NOMO-1 treated with DMSO at 0.1 percent for 48 hours (cell line): ENCODE data around the gene AGT.

ENCODE experiments used
- DNase-seq: peaks from one replicate; lab custom pipeline; 2025; ENCODE audit not compliant: unreplicated experiment; lab: John Stamatoyannopoulos, UW

Gene AGT

DNA sequence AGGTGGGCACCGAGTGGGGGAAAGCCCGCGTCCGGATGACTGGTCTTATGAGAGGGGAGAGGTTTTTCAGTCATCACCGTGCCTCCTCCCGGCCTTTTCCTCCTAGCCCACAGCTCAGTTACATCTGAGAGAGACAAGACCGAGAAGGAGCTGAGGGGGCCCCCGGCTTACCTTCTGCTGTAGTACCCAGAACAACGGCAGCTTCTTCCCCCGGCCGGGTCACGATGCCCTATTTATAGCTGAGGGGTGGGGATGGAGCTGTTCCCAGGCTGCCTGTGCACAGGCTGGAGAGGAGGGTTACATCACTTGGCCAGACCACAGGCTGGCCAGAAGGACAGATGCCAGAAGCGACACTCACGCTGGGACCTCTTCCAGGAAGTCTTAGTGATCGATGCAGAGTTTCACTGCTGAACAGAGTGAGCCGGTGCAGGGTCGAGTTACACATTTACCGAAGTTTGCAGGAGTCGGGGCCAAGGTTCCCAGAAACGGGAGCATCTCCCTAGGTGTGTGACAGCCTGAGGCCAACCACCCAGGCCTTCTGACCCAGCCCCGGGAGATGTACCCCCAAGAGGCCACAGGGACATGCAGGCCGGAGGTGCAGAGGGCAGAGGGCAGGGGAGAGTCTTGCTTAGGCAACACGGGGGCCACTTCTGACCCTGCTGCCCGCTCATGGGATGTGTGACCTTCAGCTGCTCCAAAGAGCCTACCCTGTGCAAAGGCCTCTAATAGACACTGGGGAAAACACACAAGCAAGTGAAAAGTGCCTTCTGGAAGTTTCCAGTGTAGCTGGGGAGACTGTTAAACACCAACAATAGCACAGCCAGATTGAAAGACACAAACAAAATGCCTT lies at the start of gene AGT:
Gene AGT (minus strand): TSS at position 208 of the 850 bp plus-strand sequence. CDS start 3,299 bp downstream, outside the sequence.
- peak; percentile 62 for DNase-seq

DNA sequence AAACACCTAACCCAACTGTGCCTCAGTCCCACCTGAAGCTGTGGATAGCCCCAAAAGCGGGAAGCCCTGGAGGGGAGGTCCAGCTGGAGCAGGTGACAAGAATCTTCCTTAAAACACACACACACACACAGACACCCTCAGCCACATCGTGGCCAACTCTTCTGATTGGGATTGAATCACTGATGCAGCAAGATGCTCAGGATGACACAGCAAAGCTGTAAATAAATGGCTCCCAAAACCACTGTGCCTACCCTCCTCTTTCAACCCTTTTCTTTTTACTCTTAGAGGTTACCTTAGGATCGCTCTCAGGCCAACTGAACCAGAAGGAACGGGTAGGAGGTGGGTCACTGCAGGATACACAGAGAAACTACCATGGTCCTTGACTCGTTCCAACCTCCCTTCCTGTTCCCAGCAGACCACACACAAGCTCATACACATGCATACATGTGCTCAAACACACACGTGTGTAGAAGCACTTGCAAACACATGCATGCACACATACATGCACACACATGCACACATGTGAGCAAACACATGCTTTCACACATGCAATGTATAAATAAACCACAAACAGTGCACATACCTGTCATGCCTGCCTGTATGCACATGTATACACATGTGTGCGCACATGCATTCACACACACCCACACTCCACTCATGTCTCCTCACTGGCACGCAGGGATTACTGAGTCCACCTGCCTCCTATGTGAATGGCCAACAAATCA lies 47.7 kb upstream of the AGT start:
- DNase-seq: no peak

DNA sequence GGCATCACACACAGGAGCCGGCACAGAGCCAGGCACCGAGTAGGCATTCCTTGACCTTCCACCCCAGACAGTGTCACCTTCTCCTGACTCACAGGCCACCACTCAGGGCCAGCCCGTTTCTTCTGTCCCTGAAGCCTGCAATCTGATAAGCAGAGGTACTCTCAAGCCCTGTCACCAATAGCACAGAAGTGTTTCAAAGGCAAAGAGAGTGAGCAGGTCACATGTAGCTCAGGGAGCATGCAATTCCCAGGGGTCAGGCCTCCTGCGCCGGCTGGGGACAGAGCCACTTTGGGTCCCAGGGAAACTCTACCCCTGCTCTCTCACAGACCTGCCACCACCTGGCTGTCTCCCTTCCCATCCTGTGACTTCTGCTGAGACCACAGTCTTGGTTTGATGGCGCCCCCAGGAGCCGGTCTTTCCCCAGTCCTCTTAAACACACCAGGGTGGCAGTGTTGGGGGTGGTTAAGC lies 46.5 kb upstream of the AGT start:
- DNase-seq: no peak

DNA sequence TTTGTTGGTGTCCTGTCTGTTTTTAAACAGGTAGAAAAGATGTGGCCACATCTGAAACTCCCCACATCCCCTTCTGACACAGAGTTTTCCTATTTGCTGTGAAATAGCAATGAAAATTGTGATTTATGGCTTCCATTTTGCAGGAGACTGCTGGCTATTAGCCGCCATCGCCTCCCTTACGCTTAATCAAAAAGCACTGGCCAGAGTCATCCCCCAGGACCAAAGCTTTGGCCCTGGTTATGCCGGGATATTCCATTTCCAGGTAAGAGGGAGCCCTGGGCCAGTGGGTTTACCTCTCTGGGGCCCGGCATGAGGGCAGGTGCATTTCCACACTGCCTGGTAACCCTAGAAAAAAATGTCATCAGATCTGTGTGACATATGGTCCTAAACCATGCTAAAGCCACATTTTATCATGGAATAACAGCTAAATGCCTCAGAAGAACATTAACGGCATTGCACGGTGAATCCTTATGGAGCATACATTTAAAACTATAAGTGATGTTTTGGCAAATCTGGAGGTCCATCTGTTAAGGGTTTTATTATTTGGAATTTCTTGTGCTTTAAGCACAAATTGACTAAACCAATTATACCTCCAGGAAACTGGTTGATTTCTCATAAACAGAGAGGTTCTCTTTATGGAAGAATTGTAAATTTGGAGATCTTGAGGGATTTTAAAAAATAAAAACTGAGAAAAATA lies 45.6 kb upstream of the AGT start:
- DNase-seq: no peak

DNA sequence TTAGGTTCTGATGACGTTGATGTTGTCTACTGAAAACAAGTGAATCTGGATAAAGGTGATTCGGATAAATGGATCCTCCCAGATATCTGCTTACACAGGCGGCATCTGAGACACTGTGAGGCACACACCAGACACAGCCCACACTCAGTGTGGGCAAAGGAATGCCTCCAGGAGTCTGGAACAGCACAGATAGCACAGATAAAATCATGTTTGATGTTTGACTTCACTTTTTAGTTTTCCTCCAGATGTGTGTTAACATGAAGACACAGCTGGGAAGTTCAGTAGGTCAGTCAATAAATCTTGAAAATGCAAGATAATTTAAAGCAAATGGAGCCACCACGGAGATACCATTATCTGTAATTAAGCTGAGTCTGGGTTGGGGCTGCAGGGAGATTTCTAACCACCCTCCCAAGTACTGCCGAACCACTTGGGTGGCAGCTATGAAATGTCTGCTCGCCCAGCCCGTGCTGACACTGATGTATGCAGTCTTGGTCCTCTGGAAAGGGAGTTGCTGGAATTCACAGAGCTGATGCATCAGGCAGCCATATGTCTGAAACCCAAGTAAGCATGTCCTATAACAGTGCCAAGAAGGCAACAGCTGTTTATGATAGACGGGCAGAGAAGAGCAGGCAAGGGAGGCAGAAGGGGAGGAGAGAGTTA lies 44.9 kb upstream of the AGT start:
- DNase-seq: no peak

DNA sequence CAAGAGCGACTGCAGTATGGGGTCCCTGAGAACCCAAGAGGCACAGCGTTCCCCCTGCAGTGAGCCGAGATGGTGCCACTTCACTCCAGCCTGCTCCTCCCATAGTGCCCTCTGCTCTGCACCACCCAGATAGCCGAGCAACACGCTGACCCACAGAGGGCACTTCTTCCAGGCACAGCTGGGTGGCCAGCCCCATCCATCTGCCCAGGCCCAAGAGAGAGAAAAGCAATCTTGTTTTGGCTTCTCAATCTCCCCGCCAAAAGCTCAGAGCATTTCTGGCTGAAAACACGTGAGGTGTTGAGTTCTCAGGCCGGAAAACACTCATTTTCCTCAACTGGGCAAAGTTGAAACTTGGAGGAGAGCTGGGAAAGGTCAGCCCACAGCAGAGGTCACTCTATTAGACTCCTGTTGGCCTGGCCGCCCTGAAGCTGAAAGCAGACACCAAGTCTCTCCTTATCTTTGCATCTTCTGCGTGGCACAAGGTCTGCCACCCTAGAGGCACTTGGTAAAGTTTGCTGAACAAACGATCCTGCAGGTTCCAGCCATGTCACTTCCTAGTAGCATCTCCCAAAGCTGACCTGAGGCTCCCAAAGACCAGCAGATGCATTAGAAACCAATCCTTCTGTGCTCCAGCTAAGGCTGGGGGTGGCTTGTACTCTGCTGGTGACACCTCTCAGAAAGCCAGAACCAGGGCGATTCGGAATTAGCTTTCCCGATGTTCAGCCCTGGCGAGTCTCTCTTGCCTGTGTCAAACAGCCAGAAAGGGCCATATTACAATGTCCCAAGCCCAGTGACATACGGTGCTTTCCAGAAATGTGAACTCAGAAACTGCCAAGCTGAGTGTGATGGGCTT lies 44.2 kb upstream of the AGT start:
- DNase-seq: no peak

DNA sequence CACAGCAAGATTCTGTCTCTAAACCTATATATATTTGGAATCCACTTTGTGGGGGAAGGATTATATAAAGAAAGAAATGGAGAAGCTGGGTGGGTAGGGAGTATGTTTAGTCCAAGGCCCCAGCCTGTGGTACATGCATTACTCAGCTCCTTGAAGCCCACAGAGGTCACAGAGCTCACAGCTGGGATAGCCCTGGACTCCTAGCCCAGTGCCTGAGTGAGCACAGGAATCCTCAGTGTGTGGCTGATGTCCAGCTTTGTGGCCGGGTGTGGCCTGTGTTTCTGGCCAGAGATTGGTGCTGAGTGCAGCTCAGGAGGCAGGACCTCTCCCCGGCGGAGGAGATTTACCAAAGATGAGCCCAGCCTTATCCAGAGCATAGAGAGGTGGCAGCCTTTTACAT lies 40.9 kb upstream of the AGT start:
- no peak for DNase-seq

DNA sequence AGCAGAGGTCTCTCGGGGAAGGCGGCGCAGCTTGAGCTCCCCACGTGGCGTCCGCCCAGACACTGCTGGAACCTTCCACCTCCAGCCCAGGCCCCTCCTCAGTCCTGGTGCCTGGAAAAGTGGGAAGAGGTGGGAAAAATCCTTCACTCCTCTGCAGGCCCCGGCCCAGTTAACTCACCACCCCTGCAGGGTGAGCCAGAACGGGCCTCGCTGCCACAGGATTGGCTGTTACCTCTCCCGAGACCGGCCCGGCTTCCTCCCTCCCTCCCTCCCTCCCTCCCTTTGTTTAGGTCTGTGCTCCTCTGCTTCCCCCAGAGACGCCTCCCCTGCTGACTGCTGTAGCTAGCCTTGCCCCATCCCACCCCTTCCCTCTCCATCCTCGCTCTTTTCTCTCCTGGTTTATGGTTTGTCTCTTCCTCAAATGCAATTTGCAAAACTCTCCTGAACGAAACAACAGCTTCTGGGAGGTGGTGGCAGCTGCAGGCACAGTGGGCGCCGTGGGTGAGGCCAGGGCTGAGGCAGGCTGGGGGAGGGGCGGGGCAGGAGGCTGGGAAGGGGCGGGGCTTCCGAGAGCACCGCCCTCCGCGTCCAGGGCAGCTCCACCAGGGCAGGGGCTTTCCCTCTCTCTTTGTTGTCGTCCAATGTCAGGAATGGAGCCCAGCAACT lies 39.8 kb upstream of the AGT start:
- DNase-seq: peak; percentile 26

DNA sequence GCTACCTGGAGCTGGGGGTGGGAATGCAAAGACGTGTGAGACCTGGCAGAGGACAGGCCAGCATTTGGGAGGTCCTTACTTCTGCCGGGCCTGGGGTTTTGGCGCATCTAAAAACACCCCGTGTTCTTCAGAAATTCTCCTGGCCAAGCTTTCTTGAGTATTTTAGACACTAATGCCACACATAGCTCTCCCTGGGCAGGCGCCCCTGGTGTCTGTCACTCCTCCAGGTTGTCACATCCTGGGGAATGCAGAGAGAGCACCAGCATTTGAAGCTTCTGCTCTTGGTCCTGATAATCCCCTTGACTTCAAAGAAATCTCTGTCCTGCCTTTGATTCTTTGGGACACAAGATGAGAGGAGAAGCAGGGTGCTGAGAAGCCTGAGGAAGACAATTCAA lies 39.3 kb upstream of the AGT start:
- no peak for DNase-seq

DNA sequence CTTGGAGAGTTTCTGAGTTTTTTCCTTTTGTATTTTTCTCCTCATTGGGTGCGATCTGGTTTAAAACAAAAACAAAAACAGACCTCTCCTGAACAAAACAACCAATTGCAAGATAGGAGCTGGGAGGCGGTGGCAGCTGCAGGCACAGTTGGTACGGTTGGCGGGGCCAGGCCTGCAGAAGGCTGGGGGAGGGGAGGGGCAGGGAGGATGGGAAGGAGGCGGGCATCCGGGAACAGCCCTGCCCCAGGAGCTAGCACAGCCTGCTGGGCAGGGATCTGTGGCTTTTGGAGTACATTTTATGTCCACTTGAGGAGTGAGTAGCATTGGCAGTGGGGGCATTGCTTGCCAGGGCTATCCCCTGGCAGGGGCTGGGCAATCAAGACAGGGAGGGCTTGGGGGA lies 38.5 kb upstream of the AGT start:
- DNase-seq: no peak

DNA sequence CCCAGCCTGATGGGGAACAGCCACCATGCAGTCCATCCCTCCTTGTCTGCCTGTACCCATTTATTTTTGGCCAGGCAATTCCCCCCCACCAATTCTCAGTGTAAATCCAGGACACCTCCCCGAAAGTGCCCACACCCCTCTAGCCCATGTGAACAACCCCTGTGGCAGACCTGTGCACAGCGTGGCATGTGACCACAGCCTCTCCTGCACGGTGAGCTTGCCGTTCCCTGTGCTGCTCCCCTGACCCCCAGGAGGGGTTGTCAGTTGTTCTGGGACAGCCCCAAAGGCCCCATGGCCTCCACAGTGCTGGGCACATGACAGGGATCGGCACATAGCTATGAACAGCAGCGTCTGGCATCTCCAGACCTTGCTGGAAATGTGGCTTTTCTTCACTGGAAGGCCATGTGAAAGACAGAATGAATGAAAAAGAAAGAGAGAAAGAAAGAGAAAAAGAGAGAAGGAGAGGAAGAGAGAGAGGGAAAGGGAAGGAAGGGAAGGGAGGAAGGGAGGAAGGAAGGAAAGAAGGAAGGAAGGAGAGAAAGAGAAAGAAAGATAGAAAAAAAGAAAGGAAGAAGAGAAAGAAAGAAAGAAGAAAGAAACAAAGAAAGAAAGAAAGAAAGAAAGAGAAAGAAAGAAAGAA lies 37.2 kb upstream of the AGT start:
- no peak for DNase-seq

DNA sequence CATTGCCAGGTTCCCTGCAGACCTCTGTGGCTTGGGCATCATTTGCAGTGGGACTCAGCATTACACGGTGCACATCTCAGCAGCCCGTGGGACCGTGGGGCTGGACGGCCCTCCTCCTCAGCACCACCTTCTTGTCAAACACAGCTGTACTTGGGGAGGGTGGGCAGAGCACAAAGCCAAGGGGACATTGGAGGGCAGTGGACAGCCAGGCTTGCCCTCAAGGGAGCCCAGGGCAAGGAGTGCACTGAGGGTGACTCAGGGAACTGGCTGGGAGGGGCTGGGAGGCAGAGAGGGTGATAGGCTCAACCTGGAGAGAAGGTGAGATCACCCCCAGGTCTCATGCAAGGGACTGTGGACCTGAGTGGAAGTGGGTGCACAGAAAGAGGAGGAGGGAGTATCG lies 36.7 kb upstream of the AGT start:
- no peak for DNase-seq

DNA sequence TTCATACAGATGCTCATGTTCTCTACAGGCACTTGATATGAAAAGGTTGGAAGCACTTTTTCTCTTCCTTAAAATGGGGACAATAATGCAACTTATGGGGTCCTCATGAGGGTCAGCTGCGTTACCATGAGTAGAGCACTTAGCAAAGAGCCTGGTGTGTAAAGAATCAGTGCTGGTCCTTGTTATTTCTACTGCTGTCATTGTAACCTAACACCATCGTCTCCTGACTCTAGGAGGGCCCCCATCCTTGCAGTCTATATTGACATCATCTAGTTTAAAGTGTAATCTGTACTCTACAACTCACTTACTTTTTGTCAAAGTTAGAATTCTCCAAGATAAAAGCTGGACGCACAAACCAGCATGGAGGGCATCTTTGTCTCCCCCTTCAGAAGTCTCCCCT lies 35.7 kb upstream of the AGT start:
- DNase-seq: no peak

DNA sequence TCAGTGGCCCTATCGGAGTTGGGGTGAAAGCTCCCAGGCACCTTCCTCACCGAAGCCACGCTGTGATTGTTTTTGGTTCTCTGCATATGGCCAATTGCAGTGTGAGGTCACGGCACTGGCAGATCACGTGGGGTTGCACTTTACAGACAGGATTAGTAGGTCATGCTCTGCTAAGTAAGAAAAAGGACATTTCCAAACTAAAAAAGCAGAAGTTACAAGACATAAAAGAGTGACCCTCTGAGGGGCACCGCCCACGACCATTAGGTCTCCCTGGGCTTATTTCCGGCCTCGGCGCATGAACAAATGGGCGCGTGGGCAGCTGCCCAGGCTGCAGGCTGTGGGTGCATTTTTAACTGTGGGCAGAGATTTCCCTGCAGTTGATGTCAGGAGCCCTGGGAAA lies 35.2 kb upstream of the AGT start:
- DNase-seq: peak; percentile 73

DNA sequence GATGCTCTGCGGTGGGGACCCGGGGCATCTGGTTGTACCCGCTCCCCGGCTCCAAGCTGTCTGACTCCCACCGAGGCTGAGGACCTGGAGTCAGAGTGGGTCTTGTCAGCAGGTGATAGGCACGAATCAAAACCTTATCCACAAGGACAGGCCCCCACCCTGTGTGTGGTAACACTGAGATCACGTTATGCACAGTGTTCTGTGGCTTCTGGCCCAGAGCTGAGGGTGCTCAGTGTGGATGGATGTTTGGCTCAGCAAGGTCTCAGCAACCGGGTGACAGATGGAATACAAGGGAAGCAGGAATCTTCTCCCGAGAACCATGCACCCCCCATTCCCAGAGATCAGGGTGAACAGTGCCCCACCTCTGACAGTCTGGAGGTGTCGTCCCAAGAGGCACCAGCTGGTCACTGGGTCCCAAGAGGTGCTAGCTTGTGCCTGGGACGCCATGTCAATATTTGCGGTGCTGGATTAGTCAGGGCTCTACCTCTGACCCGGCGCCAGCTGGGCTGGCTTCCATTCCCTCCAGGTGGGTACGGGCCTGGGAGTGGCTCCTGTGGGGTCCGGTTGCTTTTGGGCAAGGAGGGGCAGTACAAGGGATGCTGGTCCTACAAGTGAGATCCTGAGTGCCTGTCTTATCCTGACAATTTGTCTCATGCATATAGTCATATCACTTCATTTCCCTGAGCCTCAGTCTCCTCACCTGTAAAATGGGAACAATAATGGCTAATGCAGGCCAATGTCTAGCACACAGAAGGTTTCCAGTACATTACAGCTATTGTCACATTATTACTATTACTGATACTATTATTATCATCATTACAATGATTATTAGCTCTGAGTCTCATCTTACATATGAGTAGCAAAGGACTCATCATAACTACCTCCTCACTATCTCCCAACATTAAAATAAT lies 34.2 kb upstream of the AGT start:
- no peak for DNase-seq

DNA sequence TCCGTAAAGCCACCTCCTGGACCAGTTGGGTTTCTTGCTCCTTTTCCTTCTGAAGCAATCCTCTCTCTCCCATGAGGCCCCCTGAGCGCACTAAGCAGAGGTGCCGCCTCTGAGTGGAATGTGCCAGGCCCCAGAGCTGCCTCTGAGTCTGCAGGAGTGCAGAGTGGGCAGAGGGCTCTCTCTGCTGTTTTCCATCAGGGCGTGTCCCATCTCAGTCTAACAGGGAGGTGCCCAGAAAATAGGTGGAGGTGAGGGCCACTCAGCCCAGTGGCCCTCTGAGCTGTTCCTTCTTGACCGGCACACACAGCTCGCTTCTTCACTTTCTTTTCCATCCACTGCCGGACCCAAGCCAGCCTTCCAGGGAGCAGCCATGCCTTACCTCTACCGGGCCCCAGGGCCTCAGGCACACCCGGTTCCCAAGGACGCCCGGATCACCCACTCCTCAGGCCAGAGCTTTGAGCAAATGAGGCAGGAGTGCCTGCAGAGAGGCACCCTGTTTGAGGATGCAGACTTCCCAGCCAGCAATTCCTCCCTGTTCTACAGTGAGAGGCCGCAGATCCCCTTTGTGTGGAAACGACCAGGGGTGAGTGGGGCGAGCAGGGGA lies 33.3 kb upstream of the AGT start, which contains the start of gene CAPN9:
Gene CAPN9 (plus strand): TSS at position 262 of the 604 bp plus-strand sequence. CDS start 109 bp downstream, at position 371.
- no peak for DNase-seq

DNA sequence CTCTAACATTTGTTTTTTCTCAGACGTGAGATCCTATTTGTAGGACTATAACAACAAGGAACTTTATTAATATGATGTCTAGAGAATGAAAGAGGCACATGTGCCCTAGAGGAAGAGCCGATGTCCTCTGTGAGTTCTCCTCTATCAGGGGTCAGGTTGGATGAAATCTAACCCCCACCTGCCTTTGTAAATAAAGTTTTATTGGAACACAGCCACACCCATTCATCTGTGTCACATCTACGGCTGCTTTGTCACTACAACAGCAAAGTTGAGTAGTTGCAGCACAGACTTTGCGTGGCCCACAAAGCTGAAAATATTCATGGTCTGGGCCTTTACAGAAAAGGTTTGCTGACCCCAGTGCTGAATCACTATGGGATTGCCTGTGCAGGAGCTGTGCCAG lies 32.7 kb upstream of the AGT start:
- no peak for DNase-seq

DNA sequence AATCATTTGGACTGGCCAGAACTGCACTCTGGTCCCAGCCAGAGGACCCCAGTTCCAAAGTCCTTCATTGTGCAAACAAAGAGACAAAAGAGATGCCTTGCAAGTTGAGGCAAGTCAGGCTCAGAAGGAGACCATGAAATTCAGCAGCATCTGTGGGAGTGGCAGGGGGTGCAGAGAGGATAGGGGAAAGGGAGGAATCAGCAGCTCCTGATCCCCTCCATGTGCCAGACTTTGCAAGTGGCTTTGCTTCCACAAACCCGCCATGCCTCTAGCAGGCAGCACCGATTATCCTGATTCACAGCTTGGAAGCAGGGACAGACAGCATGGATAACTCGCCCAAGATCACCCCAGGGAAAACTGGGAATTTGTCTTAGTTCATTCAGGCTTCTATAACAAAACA lies 31.1 kb upstream of the AGT start:
- DNase-seq: no peak
